Measurements from ENCODE around the gene AACS.

DNA sequence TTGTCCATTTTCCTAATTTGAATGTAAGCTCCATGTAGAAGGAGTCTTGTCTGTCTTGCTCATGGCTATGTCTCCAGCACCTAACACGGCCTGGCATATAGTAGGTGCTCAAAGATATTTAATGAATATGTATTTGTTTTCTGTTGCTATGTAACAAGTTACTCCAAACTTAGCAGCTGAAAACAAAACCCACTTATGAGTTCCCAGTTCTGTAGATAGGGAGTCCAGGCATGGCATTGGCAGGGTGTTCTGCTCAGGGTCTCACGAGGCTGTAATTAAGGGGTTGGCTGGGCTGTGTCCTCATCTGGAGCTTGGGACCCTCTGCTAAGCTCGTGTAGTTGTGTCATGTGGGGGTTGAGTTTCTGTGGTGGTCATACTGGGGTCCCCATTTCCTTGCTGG lies 106.0 kb downstream of the AACS start:
- TF ChIP-seq, protein P1, sequence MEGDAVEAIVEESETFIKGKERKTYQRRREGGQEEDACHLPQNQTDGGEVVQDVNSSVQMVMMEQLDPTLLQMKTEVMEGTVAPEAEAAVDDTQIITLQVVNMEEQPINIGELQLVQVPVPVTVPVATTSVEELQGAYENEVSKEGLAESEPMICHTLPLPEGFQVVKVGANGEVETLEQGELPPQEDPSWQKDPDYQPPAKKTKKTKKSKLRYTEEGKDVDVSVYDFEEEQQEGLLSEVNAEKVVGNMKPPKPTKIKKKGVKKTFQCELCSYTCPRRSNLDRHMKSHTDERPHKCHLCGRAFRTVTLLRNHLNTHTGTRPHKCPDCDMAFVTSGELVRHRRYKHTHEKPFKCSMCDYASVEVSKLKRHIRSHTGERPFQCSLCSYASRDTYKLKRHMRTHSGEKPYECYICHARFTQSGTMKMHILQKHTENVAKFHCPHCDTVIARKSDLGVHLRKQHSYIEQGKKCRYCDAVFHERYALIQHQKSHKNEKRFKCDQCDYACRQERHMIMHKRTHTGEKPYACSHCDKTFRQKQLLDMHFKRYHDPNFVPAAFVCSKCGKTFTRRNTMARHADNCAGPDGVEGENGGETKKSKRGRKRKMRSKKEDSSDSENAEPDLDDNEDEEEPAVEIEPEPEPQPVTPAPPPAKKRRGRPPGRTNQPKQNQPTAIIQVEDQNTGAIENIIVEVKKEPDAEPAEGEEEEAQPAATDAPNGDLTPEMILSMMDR (conservative IDR thresholded peaks at IDR 0.05; ENCODE audit: low read depth, low read length), result no peak
- TF ChIP-seq EZH2 (IDR thresholded peaks at IDR 0.05; ENCODE audit: borderline replicate concordance, low read depth, low read length, poor library complexity, severe bottlenecking), result no peak
